Measurements from ENCODE around the gene NOS1AP.
"Not testable (repeated sequence)": the region's sequence is repeated elsewhere in the genome, so short reads cannot be mapped to it uniquely, and the experiment has no call there.

The NOS1AP gene

GRCh38 chr1:162165528-162165927 is 96.0 kb downstream of the NOS1AP start:
- no peak for DNase-seq (ENCODE audit: low read depth in 2 of 3, low spot score in 2 of 3)

GRCh38 chr1:162166917-162167615 is 97.6 kb downstream of the NOS1AP start:
- DNase-seq (ENCODE audit: low read depth in 2 of 3, low spot score in 2 of 3), result no peak

GRCh38 chr1:162168261-162168660 is 98.8 kb downstream of the NOS1AP start:
- DNase-seq (ENCODE audit: low read depth in 2 of 3, low spot score in 2 of 3), result no peak

- DNase-seq (ENCODE audit: low read depth in 2 of 3, low spot score in 2 of 3), result no peak
Measured at GRCh38 chr1:162169031-162169790, 99.7 kb downstream of the NOS1AP start.

GRCh38 chr1:162171111-162171510 is 101.6 kb downstream of the NOS1AP start:
- no peak for DNase-seq (ENCODE audit: low read depth in 2 of 3, low spot score in 2 of 3)

GRCh38 chr1:162172311-162173102 is 103.0 kb downstream of the NOS1AP start:
- no peak for DNase-seq (ENCODE audit: low read depth in 2 of 3, low spot score in 2 of 3)

- not testable (repeated sequence) for DNase-seq (ENCODE audit: low read depth in 2 of 3, low spot score in 2 of 3)
Measured at GRCh38 chr1:162173607-162174006, 104.1 kb downstream of the NOS1AP start.

- not testable (repeated sequence) for DNase-seq (ENCODE audit: low read depth in 2 of 3, low spot score in 2 of 3)
Measured at GRCh38 chr1:162174027-162174426, 104.5 kb downstream of the NOS1AP start.

GRCh38 chr1:162175379-162176081 is 106.0 kb downstream of the NOS1AP start:
- no peak for DNase-seq (ENCODE audit: low read depth in 2 of 3, low spot score in 2 of 3)

GRCh38 chr1:162177126-162177525 is 107.6 kb downstream of the NOS1AP start:
- no peak for DNase-seq (ENCODE audit: low read depth in 2 of 3, low spot score in 2 of 3)

- no peak for DNase-seq (ENCODE audit: low read depth in 2 of 3, low spot score in 2 of 3)
Measured at GRCh38 chr1:162178432-162178831, 108.9 kb downstream of the NOS1AP start.

- DNase-seq (ENCODE audit: low read depth in 2 of 3, low spot score in 2 of 3), result no peak
Measured at GRCh38 chr1:162179121-162179520, 109.6 kb downstream of the NOS1AP start.

GRCh38 chr1:162180813-162181212 is 111.3 kb downstream of the NOS1AP start:
- DNase-seq (ENCODE audit: low read depth in 2 of 3, low spot score in 2 of 3), result no peak

GRCh38 chr1:162182090-162182489 is 112.6 kb downstream of the NOS1AP start:
- DNase-seq (ENCODE audit: low read depth in 2 of 3, low spot score in 2 of 3), result no peak

- no peak for DNase-seq (ENCODE audit: low read depth in 2 of 3, low spot score in 2 of 3)
Measured at GRCh38 chr1:162185314-162186025, 116.0 kb downstream of the NOS1AP start.

GRCh38 chr1:162186026-162186374 is 116.5 kb downstream of the NOS1AP start:
- no peak for DNase-seq (ENCODE audit: low read depth in 2 of 3, low spot score in 2 of 3)

- no peak for DNase-seq (ENCODE audit: low read depth in 2 of 3, low spot score in 2 of 3)
Measured at GRCh38 chr1:162186406-162186805, 116.9 kb downstream of the NOS1AP start.

- DNase-seq (ENCODE audit: low read depth in 2 of 3, low spot score in 2 of 3), result no peak
Measured at GRCh38 chr1:162187687-162188276, 118.3 kb downstream of the NOS1AP start.

- no peak for DNase-seq (ENCODE audit: low read depth in 2 of 3, low spot score in 2 of 3)
Measured at GRCh38 chr1:162189345-162189744, 119.9 kb downstream of the NOS1AP start.

All from activated CD8-positive, alpha-beta memory T cell treated with anti-CD3 and anti-CD28 coated beads for 48 hours (primary cell).